GM12891 (cell line): ENCODE data around the gene PRRG4.

ENCODE experiments used
- PAX5 ChIP-seq: IDR thresholded peaks from 2 replicates; pipeline ENCODE4 v1.6.1; 2011; ENCODE audit warnings: low read length, moderate library complexity, mild to moderate bottlenecking; ENCODE audit not compliant: insufficient read depth, severe bottlenecking
- POLR2AphosphoS5 ChIP-seq: IDR thresholded peaks from 2 replicates; pipeline ENCODE4 v1.6.1; 2011; ENCODE audit warnings: low read depth, low read length, control low read depth

GRCh38 chr11:32792948-32793475 is 36.7 kb upstream of the PRRG4 start:
- TF ChIP-seq POLR2AphosphoS5 (no peak), PAX5 (no peak)
